ENCODE results near the gene MBOAT1. TPM values are rescaled to one million over a fixed set of nuclear protein-coding genes. Genes with fewer than 3 reads are reported as not detected.
A peak's percentile ranks its signal among the peaks of the same experiment; 100 is the strongest.

MBOAT1 gene
- total and polyA plus RNA-seq, 8 donors, result 14.8 to 22.2 (median 19.0) TPM

DNA sequence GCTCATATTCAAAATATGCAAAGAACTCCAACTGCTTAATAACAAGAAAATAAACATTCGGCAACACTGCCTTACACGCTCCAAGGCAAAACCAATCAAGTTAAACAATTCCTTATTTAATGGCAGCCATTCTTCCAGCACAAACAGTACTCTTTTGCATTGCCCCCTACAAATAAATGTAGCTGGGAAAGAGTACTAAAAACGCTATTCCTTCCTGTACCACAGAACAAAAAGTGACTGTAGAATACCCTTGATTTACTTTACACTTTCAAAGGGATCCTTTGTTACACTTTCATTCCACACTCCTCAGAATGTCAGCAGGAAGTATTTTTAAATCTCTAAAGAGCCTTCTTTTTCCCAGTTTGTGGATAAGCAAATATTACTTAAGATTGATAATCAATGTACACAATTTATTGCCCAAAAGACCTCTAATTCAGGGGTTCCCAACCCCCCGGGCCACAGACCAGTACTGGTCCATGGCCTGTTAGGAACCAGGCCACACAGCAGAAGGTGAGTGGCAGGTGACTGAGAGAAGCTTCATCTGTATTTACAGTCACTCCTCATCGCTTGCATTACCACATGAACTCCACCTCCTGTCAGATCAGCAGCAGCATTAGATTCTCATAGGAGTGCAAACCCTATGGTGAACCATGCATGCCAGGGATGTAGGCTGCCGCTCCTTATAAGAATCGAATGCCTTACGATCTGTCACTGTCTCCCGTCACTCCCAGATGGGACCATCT lies 51.6 kb downstream of the MBOAT1 start:
- Histone ChIP-seq H3K27me3 (no peaks in the 10 kb centered on the region), H3K9me3 (no peaks in the 10 kb centered on the region), H3K4me3 (no peak overlapping the region), H3K4me1 (no peaks in the 10 kb centered on the region), H3K36me3 (no peaks in the 10 kb centered on the region), H3K27ac (no peak overlapping the region)
- ATAC-seq (peak; percentile 14), DNase-seq (no peak)
- TF ChIP-seq, protein P1, sequence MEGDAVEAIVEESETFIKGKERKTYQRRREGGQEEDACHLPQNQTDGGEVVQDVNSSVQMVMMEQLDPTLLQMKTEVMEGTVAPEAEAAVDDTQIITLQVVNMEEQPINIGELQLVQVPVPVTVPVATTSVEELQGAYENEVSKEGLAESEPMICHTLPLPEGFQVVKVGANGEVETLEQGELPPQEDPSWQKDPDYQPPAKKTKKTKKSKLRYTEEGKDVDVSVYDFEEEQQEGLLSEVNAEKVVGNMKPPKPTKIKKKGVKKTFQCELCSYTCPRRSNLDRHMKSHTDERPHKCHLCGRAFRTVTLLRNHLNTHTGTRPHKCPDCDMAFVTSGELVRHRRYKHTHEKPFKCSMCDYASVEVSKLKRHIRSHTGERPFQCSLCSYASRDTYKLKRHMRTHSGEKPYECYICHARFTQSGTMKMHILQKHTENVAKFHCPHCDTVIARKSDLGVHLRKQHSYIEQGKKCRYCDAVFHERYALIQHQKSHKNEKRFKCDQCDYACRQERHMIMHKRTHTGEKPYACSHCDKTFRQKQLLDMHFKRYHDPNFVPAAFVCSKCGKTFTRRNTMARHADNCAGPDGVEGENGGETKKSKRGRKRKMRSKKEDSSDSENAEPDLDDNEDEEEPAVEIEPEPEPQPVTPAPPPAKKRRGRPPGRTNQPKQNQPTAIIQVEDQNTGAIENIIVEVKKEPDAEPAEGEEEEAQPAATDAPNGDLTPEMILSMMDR (IDR thresholded peaks at IDR 0.05), result no peak
- intact Hi-C loops (cut with DNase I), result no loop called here

DNA sequence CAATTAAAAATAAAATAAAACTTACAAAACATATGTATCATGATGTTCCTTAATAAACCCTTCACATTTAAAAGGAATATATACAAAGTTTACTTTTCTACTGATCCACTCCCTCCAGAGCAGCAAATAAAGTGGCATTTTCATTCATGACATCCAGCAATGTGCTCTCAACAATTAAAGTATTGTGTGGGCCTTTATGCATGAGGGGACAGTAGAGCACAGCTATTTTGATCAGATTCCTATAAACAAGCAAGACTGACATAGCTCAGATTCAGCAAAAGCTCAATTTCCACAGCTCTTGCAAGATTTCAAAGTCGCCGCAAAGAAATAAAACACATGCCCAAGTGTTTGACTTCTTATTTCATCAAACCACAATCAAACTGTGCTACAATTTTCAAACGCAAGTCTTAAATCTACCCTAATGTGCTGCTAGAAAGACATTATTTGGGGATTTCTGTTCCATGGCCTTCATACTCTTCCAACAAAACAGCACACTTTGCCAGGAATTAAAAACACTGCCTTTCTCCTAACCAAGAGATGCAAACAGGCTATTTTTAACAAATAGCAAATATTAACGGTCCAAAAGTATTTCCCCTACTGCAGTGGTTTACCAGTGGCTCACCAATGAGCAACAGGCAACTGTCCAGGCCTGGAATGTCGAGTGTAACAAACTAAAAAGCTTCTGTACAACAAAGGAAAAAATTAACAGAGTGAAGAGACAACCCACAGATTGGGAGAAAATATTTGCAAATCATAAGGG lies 52.3 kb downstream of the MBOAT1 start:
- intact Hi-C loops (cut with DNase I), result no loop called here
- TF ChIP-seq, protein P1 (IDR thresholded peaks at IDR 0.05), result no peak
- ATAC-seq, result peak; percentile 64

DNA sequence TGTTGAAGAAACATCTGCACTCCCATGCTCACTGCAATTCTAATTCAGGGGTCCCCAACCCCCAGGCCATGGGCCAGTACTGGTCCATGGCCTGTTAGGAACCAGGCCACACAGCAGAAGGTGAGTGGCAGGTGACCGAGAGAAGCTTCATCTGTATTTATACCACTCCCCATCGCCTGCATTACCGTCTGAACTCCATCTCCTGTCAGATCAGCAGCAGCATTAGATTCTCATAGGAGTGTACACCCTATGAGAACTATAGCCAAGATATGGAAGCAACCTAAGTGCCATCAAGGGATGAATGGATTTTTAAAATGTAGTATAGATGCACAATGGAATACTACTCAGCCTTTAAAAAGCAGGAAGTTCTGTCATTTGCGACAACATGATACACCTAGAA lies 53.2 kb downstream of the MBOAT1 start:
- Histone ChIP-seq H3K9me3 (no peaks in the 10 kb centered on the region), H3K27me3 (no peaks in the 10 kb centered on the region), H3K4me3 (no peak overlapping the region), H3K27ac (no peak overlapping the region), H3K36me3 (no peaks in the 10 kb centered on the region), H3K4me1 (no peaks in the 10 kb centered on the region)
- ATAC-seq, result no peak
- intact Hi-C loops (cut with DNase I), result no loop called here
- no peak for DNase-seq
- TF ChIP-seq, protein P1 (IDR thresholded peaks at IDR 0.05), result no peak

More for the DNA sequence above, 52.3 kb downstream of the MBOAT1 start:
- DNase-seq, result peak in 1 of 4 donors; percentile 49
- Histone ChIP-seq H3K27me3 (no peaks in the 10 kb centered on the region), H3K36me3 (no peaks in the 10 kb centered on the region), H3K9me3 (no peaks in the 10 kb centered on the region), H3K4me3 (no peak overlapping the region), H3K4me1 (no peaks in the 10 kb centered on the region), H3K27ac (no peak overlapping the region)

DNA sequence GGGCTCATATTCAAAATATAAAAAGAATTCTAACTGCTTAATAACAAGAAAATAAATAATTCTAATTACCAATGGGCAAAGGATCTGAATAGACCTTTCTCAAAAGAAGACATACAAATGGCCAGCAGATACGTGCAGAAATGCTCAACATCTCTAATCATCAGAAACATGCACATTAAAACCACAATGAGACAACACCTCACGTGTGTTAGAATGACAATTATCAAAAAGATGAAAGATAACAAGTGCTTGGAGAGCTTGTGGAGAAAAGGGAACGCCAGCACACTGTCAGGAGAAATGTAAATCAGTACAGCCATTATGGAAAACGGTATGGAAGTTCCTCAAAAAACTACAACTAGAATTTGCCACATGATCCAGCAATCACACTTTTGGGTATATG lies 53.6 kb downstream of the MBOAT1 start:
- H3K27ac ChIP-seq, result no peak overlapping the region
- no peaks in the 10 kb centered on the region for H3K27me3 ChIP-seq
- no peaks in the 10 kb centered on the region for H3K9me3 ChIP-seq
- H3K4me1 ChIP-seq, result no peaks in the 10 kb centered on the region
- no peaks in the 10 kb centered on the region for H3K36me3 ChIP-seq
- ATAC-seq (no peak), DNase-seq (no peak)
- H3K4me3 ChIP-seq, result no peak overlapping the region
- intact Hi-C loops (cut with DNase I), result no loop called here
- TF ChIP-seq, protein P1 (IDR thresholded peaks at IDR 0.05), result no peak

DNA sequence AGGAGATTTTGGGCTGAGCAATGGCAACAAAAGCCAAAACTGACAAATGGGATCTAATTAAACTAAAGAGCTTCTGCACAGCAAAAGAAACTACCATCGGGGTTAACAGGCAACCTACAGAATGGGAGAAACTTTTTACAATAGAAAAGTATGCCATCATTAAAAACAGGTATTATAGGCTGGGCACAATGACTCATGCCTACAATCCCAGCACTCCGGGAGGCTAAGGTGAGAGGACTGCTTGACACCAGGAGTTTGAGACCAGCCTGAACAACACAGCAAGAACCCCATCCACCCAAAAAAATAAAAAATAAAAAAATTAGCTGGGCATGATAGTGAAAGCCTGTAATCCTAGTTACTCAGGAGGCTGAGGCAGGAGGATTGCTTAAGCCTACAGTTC lies 55.4 kb downstream of the MBOAT1 start:
- TF ChIP-seq, protein P1 (IDR thresholded peaks at IDR 0.05), result no peak
- Histone ChIP-seq H3K27ac (no peak overlapping the region), H3K36me3 (peaks cover 0 to 2% of the 10 kb centered on the region in 2 donors), H3K4me1 (no peaks in the 10 kb centered on the region), H3K27me3 (no peaks in the 10 kb centered on the region), H3K9me3 (no peaks in the 10 kb centered on the region), H3K4me3 (no peak overlapping the region)
- ATAC-seq, result no peak
- intact Hi-C loops (cut with DNase I), result no loop called here
- no peak for DNase-seq

Data from left lung (tissue), 10 donors.